ENCODE results near the gene VEZT. TPM values are rescaled to one million over a fixed set of nuclear protein-coding genes. Genes with fewer than 3 reads are reported as not detected.
A peak's percentile ranks its signal among the peaks of the same experiment; 100 is the strongest.

The VEZT gene
- total and polyA plus RNA-seq, 4 donors = 13.7 to 47.4 (median 22.0) TPM

GRCh38 chr12:95215949-95216348, 1.7 kb upstream of the VEZT start:
- Histone ChIP-seq H3K4me1 (ENCODE audit: control insufficient read depth in 4 of 4, insufficient read depth in 4 of 4, low read length in 3 of 4) (peaks cover 3 to 18% (median 9%) of the 10 kb centered on the region in 4 donors), H3K27ac (ENCODE audit: low read depth in 1 of 2, low read length in 2 of 2) (peak overlapping the region; percentile 92 to 98), H3K4me3 (ENCODE audit: low read depth in 1 of 3, low read length in 3 of 3) (peak overlapping the region; percentile 5 to 96 (median 93)), H3K9me3 (ENCODE audit: control insufficient read depth in 4 of 4, low read length in 3 of 4) (no peaks in the 10 kb centered on the region), H3K36me3 (ENCODE audit: control insufficient read depth in 4 of 4, insufficient read depth in 3 of 4, low read depth in 1 of 4, low read length in 3 of 4) (no peaks in the 10 kb centered on the region), H3K27me3 (ENCODE audit: control insufficient read depth in 4 of 4, insufficient read depth in 4 of 4, low read length in 3 of 4) (no peaks in the 10 kb centered on the region), H3K9ac (ENCODE audit: low read depth in 1 of 2, low read length in 2 of 2) (peak overlapping the region; percentile 82 to 87)
- WGBS = 12% methylated on average over 1 of the region's 1 CpG
- DNase-seq (ENCODE audit: low spot score) = no peak
- TF ChIP-seq NR2F2 (IDR thresholded peaks at IDR 0.05) = no peak
- TF ChIP-seq RAD21 (IDR thresholded peaks at IDR 0.05) = no peak
- TF ChIP-seq HNF4A (conservative IDR thresholded peaks at IDR 0.05) = no peak
- TF ChIP-seq YY1 (IDR thresholded peaks at IDR 0.05) = no peak
- no peak for TF ChIP-seq FOXA1 (IDR thresholded peaks at IDR 0.05)
- TF ChIP-seq FOXA2 (IDR thresholded peaks at IDR 0.05) = no peak
- TF ChIP-seq RXRA (IDR thresholded peaks at IDR 0.05) = no peak
- no peak for TF ChIP-seq MAX (IDR thresholded peaks at IDR 0.05)
- no peak for TF ChIP-seq REST (IDR thresholded peaks at IDR 0.05)
- TF ChIP-seq, protein P1, sequence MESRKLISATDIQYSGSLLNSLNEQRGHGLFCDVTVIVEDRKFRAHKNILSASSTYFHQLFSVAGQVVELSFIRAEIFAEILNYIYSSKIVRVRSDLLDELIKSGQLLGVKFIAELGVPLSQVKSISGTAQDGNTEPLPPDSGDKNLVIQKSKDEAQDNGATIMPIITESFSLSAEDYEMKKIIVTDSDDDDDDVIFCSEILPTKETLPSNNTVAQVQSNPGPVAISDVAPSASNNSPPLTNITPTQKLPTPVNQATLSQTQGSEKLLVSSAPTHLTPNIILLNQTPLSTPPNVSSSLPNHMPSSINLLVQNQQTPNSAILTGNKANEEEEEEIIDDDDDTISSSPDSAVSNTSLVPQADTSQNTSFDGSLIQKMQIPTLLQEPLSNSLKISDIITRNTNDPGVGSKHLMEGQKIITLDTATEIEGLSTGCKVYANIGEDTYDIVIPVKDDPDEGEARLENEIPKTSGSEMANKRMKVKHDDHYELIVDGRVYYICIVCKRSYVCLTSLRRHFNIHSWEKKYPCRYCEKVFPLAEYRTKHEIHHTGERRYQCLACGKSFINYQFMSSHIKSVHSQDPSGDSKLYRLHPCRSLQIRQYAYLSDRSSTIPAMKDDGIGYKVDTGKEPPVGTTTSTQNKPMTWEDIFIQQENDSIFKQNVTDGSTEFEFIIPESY (IDR thresholded peaks at IDR 0.05) = no peak
- TF ChIP-seq ATF3 (IDR thresholded peaks at IDR 0.05) = no peak

DNA sequence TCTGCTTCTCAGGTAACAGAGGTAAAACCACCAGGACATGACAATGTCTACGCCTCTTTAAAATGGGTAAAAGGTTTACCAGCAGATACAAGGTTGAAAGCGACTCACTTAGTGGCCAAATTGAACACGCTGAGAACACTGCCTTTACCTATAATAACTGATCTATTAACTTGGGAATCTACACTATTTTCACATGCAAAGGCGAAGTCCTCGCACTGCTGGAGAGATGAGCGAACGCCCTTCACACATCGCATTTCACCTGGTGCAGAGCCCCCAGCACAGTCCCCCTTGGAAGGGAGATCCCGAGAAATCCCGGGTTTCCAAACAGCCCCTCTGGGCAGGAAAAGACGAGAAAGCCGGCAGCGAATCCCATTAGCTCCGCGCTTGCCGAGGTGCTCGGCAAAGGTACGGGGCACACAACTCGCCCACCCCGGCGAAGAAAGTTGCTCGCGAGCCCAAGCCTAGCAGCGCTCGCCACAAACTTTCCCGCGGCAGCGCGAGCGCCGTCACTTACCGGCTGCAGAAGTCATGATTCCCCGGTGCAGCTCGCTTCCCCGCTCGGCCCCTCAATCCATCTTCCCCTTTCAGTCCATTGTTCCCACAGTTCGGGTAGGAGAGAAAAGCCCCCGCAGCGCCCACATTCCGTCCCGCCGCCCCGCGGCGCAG, 763 bp upstream of the VEZT start:
- DNase-seq (ENCODE audit: low spot score) = no peak
- under 1% methylated on average over 45 of the region's 45 CpGs for WGBS
- Histone ChIP-seq H3K4me3 (ENCODE audit: low read depth in 1 of 3, low read length in 3 of 3) (peak overlapping the region; percentile 92 to 96 (median 93)), H3K9me3 (ENCODE audit: control insufficient read depth in 4 of 4, low read length in 3 of 4) (no peaks in the 10 kb centered on the region), H3K27me3 (ENCODE audit: control insufficient read depth in 4 of 4, insufficient read depth in 4 of 4, low read length in 3 of 4) (no peaks in the 10 kb centered on the region), H3K36me3 (ENCODE audit: control insufficient read depth in 4 of 4, insufficient read depth in 3 of 4, low read depth in 1 of 4, low read length in 3 of 4) (no peaks in the 10 kb centered on the region), H3K9ac (ENCODE audit: low read depth in 1 of 2, low read length in 2 of 2) (peak overlapping the region; percentile 82 to 87), H3K27ac (ENCODE audit: low read depth in 1 of 2, low read length in 2 of 2) (peak overlapping the region; percentile 92 to 98), H3K4me1 (ENCODE audit: control insufficient read depth in 4 of 4, insufficient read depth in 4 of 4, low read length in 3 of 4) (peaks cover 3 to 18% (median 9%) of the 10 kb centered on the region in 4 donors)
- TF ChIP-seq RAD21 (IDR thresholded peaks at IDR 0.05) = no peak
- TF ChIP-seq REST (IDR thresholded peaks at IDR 0.05) = no peak
- peak; percentile 43 for TF ChIP-seq TAF1 (conservative IDR thresholded peaks at IDR 0.05)
- peak; percentile 22 for TF ChIP-seq MAX (IDR thresholded peaks at IDR 0.05)
- TF ChIP-seq HNF4A (conservative IDR thresholded peaks at IDR 0.05) = peak in 1 of 2 donors; percentile 11
- TF ChIP-seq, protein P2, sequence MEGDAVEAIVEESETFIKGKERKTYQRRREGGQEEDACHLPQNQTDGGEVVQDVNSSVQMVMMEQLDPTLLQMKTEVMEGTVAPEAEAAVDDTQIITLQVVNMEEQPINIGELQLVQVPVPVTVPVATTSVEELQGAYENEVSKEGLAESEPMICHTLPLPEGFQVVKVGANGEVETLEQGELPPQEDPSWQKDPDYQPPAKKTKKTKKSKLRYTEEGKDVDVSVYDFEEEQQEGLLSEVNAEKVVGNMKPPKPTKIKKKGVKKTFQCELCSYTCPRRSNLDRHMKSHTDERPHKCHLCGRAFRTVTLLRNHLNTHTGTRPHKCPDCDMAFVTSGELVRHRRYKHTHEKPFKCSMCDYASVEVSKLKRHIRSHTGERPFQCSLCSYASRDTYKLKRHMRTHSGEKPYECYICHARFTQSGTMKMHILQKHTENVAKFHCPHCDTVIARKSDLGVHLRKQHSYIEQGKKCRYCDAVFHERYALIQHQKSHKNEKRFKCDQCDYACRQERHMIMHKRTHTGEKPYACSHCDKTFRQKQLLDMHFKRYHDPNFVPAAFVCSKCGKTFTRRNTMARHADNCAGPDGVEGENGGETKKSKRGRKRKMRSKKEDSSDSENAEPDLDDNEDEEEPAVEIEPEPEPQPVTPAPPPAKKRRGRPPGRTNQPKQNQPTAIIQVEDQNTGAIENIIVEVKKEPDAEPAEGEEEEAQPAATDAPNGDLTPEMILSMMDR (IDR thresholded peaks at IDR 0.05; ENCODE audit: low read depth, low read length, missing input control) = no peak
- TF ChIP-seq JUND (IDR thresholded peaks at IDR 0.05) = no peak
- no peak for TF ChIP-seq YY1 (IDR thresholded peaks at IDR 0.05)
- TF ChIP-seq HNF4G (IDR thresholded peaks at IDR 0.05) = no peak
- peak in 1 of 2 donors; percentile 35 for TF ChIP-seq RXRA (IDR thresholded peaks at IDR 0.05)

All from liver (tissue), 9 donors.